Cardiac fibroblast (primary cell): ENCODE measurements around the gene MACROD2.

Experiments
- DNase-seq, 2 donors: peaks; one replicate each; pipeline versions ENCODE4 v3.0.0 to v3.0.0-alpha.2; 2010; ENCODE audit warnings: low read depth in 2 of 2
- H3K4me3 ChIP-seq, 2 donors: replicated peaks in 1 of 2; 1 replicate in 1 of 2; 2 replicates in 1 of 2; pipeline ENCODE4 v1.5.1; 2011; ENCODE audit warnings: low read depth in 2 of 2, low read length in 2 of 2, mild to moderate bottlenecking in 2 of 2, moderate library complexity in 1 of 2
- CTCF ChIP-seq: IDR thresholded peaks from one replicate; pipeline ENCODE4 v1.5.1; 2011; ENCODE audit warnings: low read depth, mild to moderate bottlenecking, low read length, inconsistent platforms

The MACROD2 gene

GRCh38 chr20:15253431-15253830 is 1258.1 kb downstream of the MACROD2 start:
- TF ChIP-seq CTCF, result no peak
- H3K4me3 ChIP-seq, result no peak overlapping the region

GRCh38 chr20:15256676-15257568 is 1261.6 kb downstream of the MACROD2 start:
- no peak for TF ChIP-seq CTCF
- H3K4me3 ChIP-seq, result no peak overlapping the region
- DNase-seq, result no peak

More at GRCh38 chr20:15253431-15253830, 1258.1 kb downstream of the MACROD2 start:
- DNase-seq, result no peak

GRCh38 chr20:15257569-15257870 is 1262.2 kb downstream of the MACROD2 start:
- no peak overlapping the region for H3K4me3 ChIP-seq
- no peak for DNase-seq
- no peak for TF ChIP-seq CTCF

- no peak for TF ChIP-seq CTCF
- DNase-seq, result no peak
- H3K4me3 ChIP-seq, result no peak overlapping the region
These were observed 1270.4 kb downstream of the MACROD2 start for GRCh38 chr20:15265581-15266309.

- no peak overlapping the region for H3K4me3 ChIP-seq
- no peak for DNase-seq
- TF ChIP-seq CTCF, result no peak
These were observed 1272.6 kb downstream of the MACROD2 start for GRCh38 chr20:15267935-15268334.

GRCh38 chr20:15278041-15278440 is 1282.7 kb downstream of the MACROD2 start:
- DNase-seq, result no peak
- no peak for TF ChIP-seq CTCF
- H3K4me3 ChIP-seq, result no peak overlapping the region
